Neural cell (in vitro differentiated cells): Measurements from ENCODE around the gene USP15. TPM values are rescaled to one million over a fixed set of nuclear protein-coding genes. Genes with fewer than 3 reads are reported as not detected.

Experiments used
- H2AFZ ChIP-seq: fragments of 200-600, 300-800 bp; sonication (generic), shearing (Covaris generic); 2 replicates; pipeline ENCODE4 v1.6.0; 2014; ENCODE audit warnings: low read depth, mild to moderate bottlenecking, antibody characterized with exemption, low read length, moderate library complexity
- H3F3A ChIP-seq: fragments of 200-600 bp; shearing (Covaris generic); 2 replicates; pipeline ENCODE4 v1.6.1; 2016; ENCODE audit warnings: mild to moderate bottlenecking, moderate library complexity, mixed read lengths, antibody characterized with exemption, low read length; ENCODE audit not compliant: insufficient read depth, poor library complexity, severe bottlenecking
- H3K27ac ChIP-seq: fragments of 200-600, 300-800 bp; sonication (generic), shearing (Covaris generic); 2 replicates; pipeline ENCODE4 v1.5.1; 2014; ENCODE audit warnings: mild to moderate bottlenecking, low read length, moderate library complexity
- H3K27me3 ChIP-seq: fragments of 300-800, 200-600 bp; sonication (generic), shearing (Covaris generic); 2 replicates; pipeline ENCODE4 v1.6.0; 2014; ENCODE audit warnings: mild to moderate bottlenecking, low read depth, low read length, moderate library complexity; ENCODE audit not compliant: insufficient read depth
- H3K36me3 ChIP-seq: fragments of 300-800, 200-600 bp; sonication (generic), shearing (Covaris generic); 2 replicates; pipeline ENCODE4 v1.5.1; 2014; ENCODE audit warnings: mild to moderate bottlenecking, antibody characterized with exemption, low read length, moderate library complexity; ENCODE audit not compliant: insufficient read depth
- H3K4me2 ChIP-seq: fragments of 300-800, 200-600 bp; sonication (generic), shearing (Covaris generic); 2 replicates; pipeline ENCODE4 v1.6.0; 2014; ENCODE audit warnings: mild to moderate bottlenecking, low read length
- H3K4me3 ChIP-seq: fragments of 300-800, 200-600 bp; sonication (generic), shearing (Covaris generic); 2 replicates; pipeline ENCODE4 v1.5.1; 2014; ENCODE audit warnings: mild to moderate bottlenecking, low read length, moderate library complexity
- H3K79me2 ChIP-seq: fragments of 200-600 bp; shearing (Covaris generic); replicated peaks from 2 replicates; pipeline ENCODE4 v1.6.0; 2014; ENCODE audit warnings: mild to moderate bottlenecking, low read length, moderate library complexity; ENCODE audit not compliant: insufficient read depth
- H3K9ac ChIP-seq: fragments of 300-800, 200-600 bp; sonication (generic), shearing (Covaris generic); 2 replicates; pipeline ENCODE4 v1.6.1; 2016; ENCODE audit warnings: mild to moderate bottlenecking, low read length, mixed read lengths
- H3K9me2 ChIP-seq: fragments of 200-600 bp; shearing (Covaris generic); 2 replicates; pipeline ENCODE4 v1.6.1; 2016; ENCODE audit warnings: mild to moderate bottlenecking, low read length, mixed read lengths; ENCODE audit not compliant: insufficient read depth
- H3K9me3 ChIP-seq: fragments of 200-600, 300-800 bp; sonication (generic), shearing (Covaris generic); 2 replicates; pipeline ENCODE4 v1.6.1; 2016; ENCODE audit warnings: mild to moderate bottlenecking, mixed run types, low read length, moderate library complexity, mixed read lengths
- H4K20me1 ChIP-seq: fragments of 200-600 bp; shearing (Covaris generic); 2 replicates; pipeline ENCODE4 v1.6.1; 2016; ENCODE audit warnings: mild to moderate bottlenecking, mixed run types; ENCODE audit not compliant: insufficient read depth
- CTCF ChIP-seq: fragments of 450-650 bp; IDR thresholded peaks from 2 replicates; pipeline ENCODE4 v1.5.1; 2014; ENCODE audit warnings: antibody characterized with exemption, mild to moderate bottlenecking, moderate library complexity; ENCODE audit not compliant: poor library complexity, severe bottlenecking
- EP300 ChIP-seq: fragments of 450-650 bp; conservative IDR thresholded peaks from 2 replicates; pipeline ENCODE4 v1.6.1; 2014; ENCODE audit warnings: antibody characterized with exemption, mild to moderate bottlenecking, moderate library complexity; ENCODE audit not compliant: poor library complexity, severe bottlenecking
- EZH2 ChIP-seq: fragments of 200-600, 300-800 bp; shearing (Covaris generic), sonication (generic); IDR thresholded peaks from 2 replicates; pipeline ENCODE4 v1.6.1; 2014; ENCODE audit warnings: antibody characterized with exemption, low read length, borderline replicate concordance, mild to moderate bottlenecking; ENCODE audit not compliant: insufficient read depth, poor library complexity, severe bottlenecking
- MXI1 ChIP-seq: fragments of 450-650 bp; conservative IDR thresholded peaks from 2 replicates; pipeline ENCODE4 v1.6.1; 2014; ENCODE audit warnings: antibody characterized with exemption, mild to moderate bottlenecking; ENCODE audit not compliant: poor library complexity, severe bottlenecking
- POLR2AphosphoS5 ChIP-seq: IDR thresholded peaks from 2 replicates; pipeline ENCODE4 v1.6.1; 2012
- RAD21 ChIP-seq: fragments of 450-650 bp; conservative IDR thresholded peaks from 2 replicates; pipeline ENCODE4 v1.6.1; 2014; ENCODE audit warnings: antibody characterized with exemption, mild to moderate bottlenecking, moderate library complexity
- REST ChIP-seq: IDR thresholded peaks from 2 replicates; pipeline ENCODE4 v1.6.1; 2012; ENCODE audit warnings: borderline replicate concordance
- SMC3 ChIP-seq: fragments of 450-650 bp; conservative IDR thresholded peaks from 2 replicates; pipeline ENCODE4 v1.6.1; 2014; ENCODE audit warnings: antibody characterized with exemption, mild to moderate bottlenecking, moderate library complexity; ENCODE audit not compliant: poor library complexity
- TAF1 ChIP-seq: IDR thresholded peaks from 2 replicates; pipeline ENCODE4 v1.6.1; 2012; ENCODE audit warnings: low read depth
- polyA plus RNA-seq: library from polyadenylated mRNA; depleted of rRNA; stranded (reverse); fragments of >200 nt; gene quantifications from 2 replicates; pipeline ENCODE4 v1.2.3, GENCODE V29; 2014

The USP15 gene
- polyA plus RNA-seq, 1 donor from 2014 or later = 113 TPM

- TF ChIP-seq POLR2AphosphoS5 (no peak), EZH2 (no peak), MXI1 (no peak), CTCF (no peak), REST (no peak), EP300 (no peak), TAF1 (no peak), RAD21 (no peak)
- no peaks in the 10 kb centered on the region for H3K27me3 ChIP-seq
- H3K9ac ChIP-seq = no peak overlapping the region
- no peak overlapping the region for H3K4me3 ChIP-seq
- H3K27ac ChIP-seq = no peak overlapping the region
- H3K4me2 ChIP-seq = no peak overlapping the region
- H3K36me3 ChIP-seq = no peaks in the 10 kb centered on the region
- no peaks in the 10 kb centered on the region for H4K20me1 ChIP-seq
- H3K9me3 ChIP-seq = no peaks in the 10 kb centered on the region
- no peaks in the 10 kb centered on the region for H3K9me2 ChIP-seq
- no peak overlapping the region for H2AFZ ChIP-seq
- no peaks in the 10 kb centered on the region for H3K79me2 ChIP-seq
- H3F3A ChIP-seq = no peaks in the 10 kb centered on the region
Measured at GRCh38 chr12:62254967-62255366, 5.2 kb upstream of the USP15 start.

- Histone ChIP-seq H2AFZ (no peak overlapping the region), H3K27ac (no peak overlapping the region), H3K9ac (no peak overlapping the region), H3K4me2 (no peak overlapping the region), H3K27me3 (no peaks in the 10 kb centered on the region), H3K79me2 (peaks cover 5% of the 10 kb centered on the region), H3K36me3 (no peaks in the 10 kb centered on the region), H3K9me3 (no peaks in the 10 kb centered on the region), H4K20me1 (no peaks in the 10 kb centered on the region), H3K9me2 (no peaks in the 10 kb centered on the region), H3K4me3 (no peak overlapping the region), H3F3A (peaks cover 3% of the 10 kb centered on the region)
- TF ChIP-seq EP300 (no peak), EZH2 (no peak), TAF1 (no peak), POLR2AphosphoS5 (no peak), SMC3 (no peak), RAD21 (no peak), REST (no peak), MXI1 (no peak), CTCF (no peak)
Measured at GRCh38 chr12:62256408-62257096, 3.7 kb upstream of the USP15 start.
